Astrocyte (in vitro differentiated cells and primary cell): ENCODE data around the gene CALML6.

Experiments used
- CTCF ChIP-seq: IDR thresholded peaks from 2 replicates; pipeline ENCODE4 v1.5.1; 2011; ENCODE audit warnings: low read depth, mild to moderate bottlenecking, inconsistent platforms, low read length, moderate library complexity; ENCODE audit not compliant: insufficient read depth
- EZH2 ChIP-seq: IDR thresholded peaks from 2 replicates; pipeline ENCODE4 v1.6.1; 2012; ENCODE audit warnings: mild to moderate bottlenecking, low read length, inconsistent platforms; ENCODE audit not compliant: insufficient read depth

- TF ChIP-seq EZH2 (no peak), CTCF (no peak)
Observed at GRCh38 chr1:1903224-1903623, 11.8 kb upstream of the CALML6 start.
